HepG2 (cell line): ENCODE measurements around the gene C3orf70. TPM values are rescaled to one million over a fixed set of nuclear protein-coding genes. Genes with fewer than 3 reads are reported as not detected.

ENCODE experiments used
- ATAC-seq: fragments of 200-7000 bp; cut with Tn5 transposase; 3 replicates; pipeline ENCODE4 v1.9.1; 2020; ENCODE audit warnings: mild to moderate bottlenecking, moderate library complexity
- BruUV-seq: library from RNA; stranded (reverse); fragments of 400-500 nt; replicated peaks from 2 replicates; lab custom pipeline; 2021; lab: Mats Ljungman, UMichigan
- CTCF ChIA-PET: fragments of 300-600 bp; formaldehyde crosslinking; extraction: SDS; loops from one replicate; lab custom pipeline; 2021; ENCODE audit warnings: low total read pairs, inconsistent platforms, low intra/inter-chr PET ratio; lab: Yijun Ruan, JAX
- POLR2A ChIA-PET: fragments of 350-600 bp; sonication (Branson Sonifier 250); formaldehyde crosslinking; loops from one replicate; lab custom pipeline; 2020; ENCODE audit warnings: antibody characterized with exemption, inconsistent platforms; lab: Yijun Ruan, JAX
- DNase-seq: peaks from one replicate; pipeline ENCODE4 v3.0.0-alpha.2; 2015; ENCODE audit warnings: low spot score
- FAIRE-seq: peaks from 3 replicates; lab custom pipeline; 2011; peaks lifted over from hg19 to GRCh38; lab: Jason Lieb, UNC
- H2AFZ ChIP-seq: one replicate; pipeline ENCODE4 v1.6.1; 2011; ENCODE audit warnings: low read length, inconsistent platforms
- H3K27ac ChIP-seq: fragments of 300-600 bp; 3 replicates; pipeline ENCODE4 v1.8.0; 2011; ENCODE audit warnings: mixed run types, mild to moderate bottlenecking, mixed read lengths, low read length, inconsistent platforms; ENCODE audit not compliant: insufficient read depth; ENCODE audit errors: extremely low read length
- H3K27me3 ChIP-seq, 2 experiments: fragments of 200-600 bp in 1 of 2; 2 replicates in 1 of 2; 3 replicates in 1 of 2; pipeline versions ENCODE4 v1.6.0 to v1.8.0; 2011; ENCODE audit warnings: low read length in 2 of 2, mild to moderate bottlenecking in 2 of 2, moderate library complexity in 2 of 2, inconsistent platforms in 1 of 2; ENCODE audit not compliant: insufficient read depth in 2 of 2, control insufficient read depth in 1 of 2
- H3K36me3 ChIP-seq, 2 experiments: fragments of 200-600 bp in 1 of 2; replicated peaks in 1 of 2; 2 replicates in 1 of 2; 3 replicates in 1 of 2; pipeline versions ENCODE4 v1.5.1 to v1.8.0; 2011; ENCODE audit warnings: low read length in 2 of 2, inconsistent platforms in 1 of 2; ENCODE audit not compliant: insufficient read depth in 2 of 2, control insufficient read depth in 1 of 2
- H3K4me1 ChIP-seq: 2 replicates; pipeline ENCODE4 v1.5.1; 2012; ENCODE audit warnings: low read length, inconsistent platforms; ENCODE audit not compliant: insufficient read depth
- H3K4me2 ChIP-seq: 2 replicates; pipeline ENCODE4 v1.6.0; 2011; ENCODE audit warnings: low read depth, low read length, inconsistent platforms
- H3K4me3 ChIP-seq, 3 experiments: fragments of 200-600 bp in 1 of 3; sonication (generic), shearing (Covaris generic) in 1 of 3; replicated peaks in 1 of 3; 2 replicates each; pipeline ENCODE4 v1.5.1; 2011 to 2016; ENCODE audit warnings: low read length in 3 of 3, inconsistent platforms in 2 of 3, low read depth in 2 of 3, mild to moderate bottlenecking in 2 of 3, control low read depth in 1 of 3, mixed read lengths in 1 of 3; ENCODE audit not compliant: insufficient read depth in 1 of 3
- H3K79me2 ChIP-seq: one replicate; pipeline ENCODE4 v1.6.1; 2011; ENCODE audit warnings: low read length, inconsistent platforms; ENCODE audit not compliant: insufficient read depth
- H3K9ac ChIP-seq: 2 replicates; pipeline ENCODE4 v1.6.0; 2011; ENCODE audit warnings: mild to moderate bottlenecking, low read depth, low read length, inconsistent platforms; ENCODE audit not compliant: insufficient read depth
- H3K9me3 ChIP-seq: 2 replicates; pipeline ENCODE4 v1.5.1; 2012; ENCODE audit warnings: mild to moderate bottlenecking, low read length
- H4K20me1 ChIP-seq: 2 replicates; pipeline ENCODE4 v1.6.0; 2011; ENCODE audit warnings: inconsistent platforms, mild to moderate bottlenecking, low read length, moderate library complexity; ENCODE audit not compliant: insufficient read depth
- CBX2 ChIP-seq, 2 experiments: fragments of 200-600 bp in 1 of 2; sonication (generic); formaldehyde crosslinking in 1 of 2; IDR thresholded peaks; 2 replicates each; pipeline versions ENCODE4 v1.7.0 to v1.8.1; 2018 to 2022; ENCODE audit warnings: low read depth in 2 of 2, low read length in 1 of 2, mild to moderate bottlenecking in 1 of 2, missing genetic modification reagents in 1 of 2
- ELF1 ChIP-seq: sonication (generic); formaldehyde crosslinking; IDR thresholded peaks from 2 replicates; pipeline ENCODE4 v1.4.0; 2020; ENCODE audit warnings: missing genetic modification reagents
- IRF1 ChIP-seq: sonication (generic); formaldehyde crosslinking; IDR thresholded peaks from 2 replicates; pipeline ENCODE4 v1.4.0; 2020; ENCODE audit warnings: low read depth, mild to moderate bottlenecking, missing genetic modification reagents
- NFE2L2 ChIP-seq: fragments of 150-350 bp; IDR thresholded peaks from 2 replicates; pipeline ENCODE4 v1.6.1; 2014; ENCODE audit warnings: low read length
- NFIC ChIP-seq: IDR thresholded peaks from 2 replicates; pipeline ENCODE4 v1.6.1; 2012; ENCODE audit warnings: mild to moderate bottlenecking, low read length, inconsistent platforms
- POLR2G ChIP-seq: fragments of 200-400 bp; formaldehyde crosslinking; IDR thresholded peaks from 2 replicates; pipeline ENCODE4 v1.6.1; 2018; ENCODE audit warnings: mild to moderate bottlenecking, low read depth, low read length, moderate library complexity
- SMC3 ChIP-seq: IDR thresholded peaks from 2 replicates; pipeline ENCODE4 v1.6.1; 2011; ENCODE audit warnings: low read length, improper control_type of control experiment
- SNAI1 ChIP-seq: sonication (generic); formaldehyde crosslinking; IDR thresholded peaks from 2 replicates; pipeline ENCODE4 v1.5.0; 2020; ENCODE audit warnings: mild to moderate bottlenecking, missing genetic modification reagents, borderline replicate concordance
- SNAPC4 ChIP-seq: sonication (generic); formaldehyde crosslinking; IDR thresholded peaks from 2 replicates; pipeline ENCODE4 v1.4.0; 2020; ENCODE audit warnings: mild to moderate bottlenecking, missing genetic modification reagents
- SOX6 ChIP-seq, 2 experiments: fragments of 450-650 bp in 1 of 2; sonication (generic) in 1 of 2; formaldehyde crosslinking in 1 of 2; IDR thresholded peaks; 2 replicates each; pipeline versions ENCODE4 v1.4.0 to v1.6.1; 2017 to 2020; ENCODE audit warnings: antibody characterized with exemption in 1 of 2, mild to moderate bottlenecking in 1 of 2, missing genetic modification reagents in 1 of 2
- TMF1 ChIP-seq: sonication (generic); formaldehyde crosslinking; IDR thresholded peaks from 2 replicates; pipeline ENCODE4 v1.8.1; 2022; ENCODE audit warnings: low read depth, missing genetic modification reagents
- ZBTB2 ChIP-seq: sonication (generic); formaldehyde crosslinking; IDR thresholded peaks from 2 replicates; pipeline ENCODE4 v1.8.0; 2022; ENCODE audit warnings: low read depth, missing genetic modification reagents
- ZNF264 ChIP-seq: sonication (generic); formaldehyde crosslinking; IDR thresholded peaks from 2 replicates; pipeline ENCODE4 v1.4.0; 2020; ENCODE audit warnings: missing genetic modification reagents
- ZNF431 ChIP-seq: sonication (generic); formaldehyde crosslinking; IDR thresholded peaks from 2 replicates; pipeline ENCODE4 v1.9.0; 2022; ENCODE audit warnings: missing genetic modification reagents, low read depth, mild to moderate bottlenecking, borderline replicate concordance
- ZNF619 ChIP-seq: sonication (generic); formaldehyde crosslinking; IDR thresholded peaks from 2 replicates; pipeline ENCODE4 v1.4.0; 2020; ENCODE audit warnings: mild to moderate bottlenecking, missing genetic modification reagents
- ZNF776 ChIP-seq: sonication (generic); formaldehyde crosslinking; IDR thresholded peaks from 2 replicates; pipeline ENCODE4 v1.4.0; 2020; ENCODE audit warnings: mild to moderate bottlenecking, missing genetic modification reagents
- ZSCAN29 ChIP-seq: sonication (generic); formaldehyde crosslinking; conservative IDR thresholded peaks from 2 replicates; pipeline ENCODE4 v1.4.0; 2020; ENCODE audit warnings: mild to moderate bottlenecking, missing genetic modification reagents
- WGBS: methylation state at CpG from one replicate; pipeline ENCODE4 v1.1.6; 2017; ENCODE audit warnings: low lambda C conversion rate; 5-methylcytosine and 5-hydroxymethylcytosine counted together
- in situ Hi-C: cut with HindIII; loops from 2 replicates; pipeline ENCODE4 v1.10.0; 2017; ENCODE audit warnings: low pct_unique_long_range_greater_than_20kb; ENCODE audit not compliant: extremely low pct_ligation_motif_present
- intact Hi-C: fragments of 100-400 bp; cut with micrococcal nuclease; formaldehyde crosslinking; loops from one replicate; pipeline ENCODE4 v1.10.0; 2022; ENCODE audit not compliant: unreplicated experiment
- polyA plus RNA-seq, 8 experiments: library from polyadenylated mRNA; depleted of rRNA in 3 of 8; stranded (reverse) in 7 of 8; unstranded in 1 of 8; fragments of >200 nt; fragmentation: Illumina TruSeq in 4 of 8; extraction: Trizol in 4 of 8; gene quantifications; 2 replicates each; pipeline versions ENCODE4 v1.2.1 to v1.2.3, GENCODE V29; 2011 to 2016; ENCODE audit warnings: low read depth in 4 of 8, missing spikeins in 1 of 8, mixed read lengths in 1 of 8; ENCODE audit not compliant: insufficient read depth in 1 of 8
- total RNA-seq, 5 experiments: library from RNA; depleted of rRNA; stranded (reverse); fragments of >200 nt; fragmentation: Illumina TruSeq; extraction: Trizol; gene quantifications; 2 replicates each; pipeline ENCODE4 v1.2.3, GENCODE V29; 2016; ENCODE audit warnings: low read depth in 1 of 5

The C3orf70 gene
- total and polyA plus RNA-seq, 2 of the 13 experiments (the other 11 are each of a cell fraction or from before 2014, with no cell fraction given): 0.79 to 2.4 TPM

GRCh38 chr3:185062191-185062590, 90.7 kb downstream of the C3orf70 start (continued):
- TF ChIP-seq SNAPC4 (no peak), TMF1 (CRISPR knock-in tag) (no peak), NFIC (no peak), SMC3 (no peak), POLR2G (no peak)

GRCh38 chr3:185060655-185061054, 92.2 kb downstream of the C3orf70 start:
- no TSS peak for BruUV-seq
- no peak for FAIRE-seq
- no CpG with 5 or more reads among the region's 2 CpGs for WGBS
- ChIA-PET CTCF (no interaction called here), POLR2A (no interaction called here)
- ATAC-seq: no peak
- no peaks in the 10 kb centered on the region for H4K20me1 ChIP-seq
- H3K9me3 ChIP-seq: peaks cover 16% of the 10 kb centered on the region
- in situ Hi-C loops (no loop called here), intact Hi-C loops (no loop called here)
- H3K4me1 ChIP-seq: no peaks in the 10 kb centered on the region
- H3K27me3 ChIP-seq: no peaks in the 10 kb centered on the region
- no peaks in the 10 kb centered on the region for H3K79me2 ChIP-seq
- no peak overlapping the region for H3K4me2 ChIP-seq
- H3K27ac ChIP-seq: no peak overlapping the region
- no peak for DNase-seq
- H2AFZ ChIP-seq: no peak overlapping the region
- no peak overlapping the region for H3K9ac ChIP-seq
- no peaks in the 10 kb centered on the region for H3K36me3 ChIP-seq
- H3K4me3 ChIP-seq: no peak overlapping the region
- TF ChIP-seq SOX6 (IDR thresholded peaks at IDR 0.05) (no peak), SOX6 (CRISPR knock-in tag; IDR thresholded peaks at IDR 0.05) (no peak), ZBTB2 (CRISPR knock-in tag) (no peak), ZNF264 (CRISPR knock-in tag) (no peak), IRF1 (CRISPR knock-in tag) (no peak), ZNF776 (no peak), ZNF619 (CRISPR knock-in tag) (no peak), CBX2 (IDR thresholded peaks at IDR 0.05; ENCODE audit: low read depth, low read length) (no peak), CBX2 (CRISPR knock-in tag; IDR thresholded peaks at IDR 0.05; ENCODE audit: low read depth) (no peak), ELF1 (CRISPR knock-in tag) (no peak), ZSCAN29 (CRISPR knock-in tag) (no peak), NFE2L2 (no peak), SNAI1 (CRISPR knock-in tag) (no peak), ZNF431 (CRISPR knock-in tag) (no peak)
